ENCODE results near the gene LTA4H.
"Not testable (repeated sequence)": the region's sequence is repeated elsewhere in the genome, so short reads cannot be mapped to it uniquely, and the experiment has no call there.

The LTA4H gene

DNA sequence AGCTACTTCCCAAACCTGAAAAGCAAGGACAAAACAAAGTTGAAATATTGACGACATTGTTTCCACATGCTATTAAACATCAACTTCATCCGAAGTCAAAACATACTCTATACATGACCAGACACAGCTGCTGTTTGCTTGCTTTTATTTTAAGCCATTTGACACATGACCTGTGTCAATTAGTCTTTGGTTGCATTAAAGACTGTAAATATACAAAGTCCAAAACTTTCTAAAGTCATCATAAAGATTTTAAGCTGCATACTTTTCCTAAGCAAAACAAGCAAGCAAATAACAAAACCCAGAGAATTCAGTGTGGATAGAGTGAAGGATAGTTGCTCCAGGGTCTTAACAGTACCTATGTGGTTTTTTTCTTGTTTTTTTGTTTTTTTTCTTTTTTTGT lies 61.0 kb downstream of the LTA4H start:
- H2AFZ ChIP-seq (ENCODE audit: low read length, unreplicated experiment): no peak overlapping the region
- H3K79me2 ChIP-seq (ENCODE audit: control insufficient read depth, insufficient read depth, low read length, unreplicated experiment): no peaks in the 10 kb centered on the region
- H3K4me3 ChIP-seq (ENCODE audit: low read depth, low read length): no peak overlapping the region
- no peaks in the 10 kb centered on the region for H3K36me3 ChIP-seq (ENCODE audit: insufficient read depth, low read length)
- no peaks in the 10 kb centered on the region for H3K27me3 ChIP-seq (ENCODE audit: insufficient read depth, low read length)
- no peak overlapping the region for H3K27ac ChIP-seq (ENCODE audit: low read depth, low read length)
- no peaks in the 10 kb centered on the region for H3K4me1 ChIP-seq (ENCODE audit: control insufficient read depth, insufficient read depth, low read length, unreplicated experiment)

DNA sequence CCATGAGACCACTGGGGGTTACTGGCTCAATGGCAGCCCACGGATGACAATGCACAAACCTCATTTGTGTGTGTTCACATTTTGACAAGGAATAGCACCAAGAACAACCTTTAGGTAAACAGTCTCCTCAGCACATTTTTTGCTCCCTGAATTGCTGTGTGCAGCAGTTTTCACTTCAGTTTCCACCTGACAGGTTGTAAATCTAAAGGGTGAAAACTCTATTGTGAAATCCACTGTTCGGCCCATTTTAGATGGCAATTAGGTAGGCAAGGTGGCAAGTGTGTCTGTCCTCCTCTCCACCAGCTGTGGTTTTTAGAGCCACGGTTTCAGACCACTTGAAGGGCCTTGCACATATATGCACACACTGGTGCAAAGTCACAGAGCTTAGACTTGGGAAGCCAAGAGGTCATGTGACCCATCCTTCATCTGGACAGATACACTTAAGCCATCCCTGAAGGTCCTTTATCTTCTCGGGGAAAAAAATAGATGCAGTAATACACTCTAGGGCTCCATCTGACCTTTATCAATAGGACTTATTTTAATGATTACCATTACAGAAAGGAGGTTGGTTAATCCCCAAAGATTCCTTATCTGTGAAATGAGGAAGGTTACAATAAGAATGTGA lies 62.4 kb downstream of the LTA4H start:
- H3K79me2 ChIP-seq (ENCODE audit: control insufficient read depth, insufficient read depth, low read length, unreplicated experiment): no peaks in the 10 kb centered on the region
- no peaks in the 10 kb centered on the region for H3K36me3 ChIP-seq (ENCODE audit: insufficient read depth, low read length)
- H3K27ac ChIP-seq (ENCODE audit: low read depth, low read length): no peak overlapping the region
- no peaks in the 10 kb centered on the region for H3K27me3 ChIP-seq (ENCODE audit: insufficient read depth, low read length)
- H3K4me1 ChIP-seq (ENCODE audit: control insufficient read depth, insufficient read depth, low read length, unreplicated experiment): no peaks in the 10 kb centered on the region
- no peak overlapping the region for H3K4me3 ChIP-seq (ENCODE audit: low read depth, low read length)
- H2AFZ ChIP-seq (ENCODE audit: low read length, unreplicated experiment): no peak overlapping the region

DNA sequence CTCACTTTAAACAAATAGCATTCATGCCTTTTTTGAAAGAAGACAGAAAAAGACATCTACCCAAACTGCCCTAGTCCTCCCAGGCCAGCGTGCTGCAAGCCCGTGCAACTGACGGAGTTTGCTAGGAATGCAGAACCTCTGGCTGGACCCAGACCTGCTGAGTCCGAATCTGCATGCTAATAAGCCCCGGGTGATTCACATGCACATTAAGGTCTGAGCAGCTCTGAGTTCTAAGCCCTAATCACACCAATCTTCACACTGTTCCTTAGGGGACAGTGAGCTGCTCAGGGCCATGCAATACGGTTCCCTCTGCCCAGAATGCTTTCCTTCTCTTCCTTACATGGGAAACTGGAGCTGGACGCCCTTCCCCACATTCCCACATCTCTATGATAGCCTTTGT lies 64.5 kb downstream of the LTA4H start:
- no peaks in the 10 kb centered on the region for H3K4me1 ChIP-seq (ENCODE audit: control insufficient read depth, insufficient read depth, low read length, unreplicated experiment)

DNA sequence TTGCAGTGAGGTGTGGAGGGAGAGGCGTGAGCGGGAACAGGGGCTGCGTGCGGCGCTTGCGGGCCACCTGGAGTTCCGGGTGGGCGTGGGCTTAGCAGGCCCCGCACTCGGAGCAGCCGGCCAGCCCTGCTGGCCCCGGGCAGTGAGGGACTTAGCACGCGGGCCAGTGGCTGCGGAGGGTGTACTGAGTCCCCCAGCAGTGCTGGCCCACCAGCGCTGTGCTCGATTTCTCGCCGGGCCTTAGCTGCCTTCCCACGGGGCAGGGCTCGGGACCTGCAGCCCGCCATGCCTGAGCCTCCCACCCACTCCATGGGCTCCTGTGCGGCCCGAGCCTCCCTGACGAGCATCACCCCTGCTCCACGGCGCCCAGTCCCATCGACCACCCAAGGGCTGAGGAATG lies 66.3 kb downstream of the LTA4H start:
- not testable (repeated sequence) for H3K36me3 ChIP-seq (ENCODE audit: insufficient read depth, low read length); H3K27ac ChIP-seq (ENCODE audit: low read depth, low read length); H3K27me3 ChIP-seq (ENCODE audit: insufficient read depth, low read length); H3K4me1 ChIP-seq (ENCODE audit: control insufficient read depth, insufficient read depth, low read length, unreplicated experiment); H3K4me3 ChIP-seq (ENCODE audit: low read depth, low read length); H2AFZ ChIP-seq (ENCODE audit: low read length, unreplicated experiment); H3K79me2 ChIP-seq (ENCODE audit: control insufficient read depth, insufficient read depth, low read length, unreplicated experiment)

More for the DNA sequence above, 64.5 kb downstream of the LTA4H start:
- H3K27me3 ChIP-seq (ENCODE audit: insufficient read depth, low read length): no peaks in the 10 kb centered on the region
- no peaks in the 10 kb centered on the region for H3K36me3 ChIP-seq (ENCODE audit: insufficient read depth, low read length)
- H3K4me3 ChIP-seq (ENCODE audit: low read depth, low read length): no peak overlapping the region
- H3K27ac ChIP-seq (ENCODE audit: low read depth, low read length): no peak overlapping the region
- H3K79me2 ChIP-seq (ENCODE audit: control insufficient read depth, insufficient read depth, low read length, unreplicated experiment): no peaks in the 10 kb centered on the region
- H2AFZ ChIP-seq (ENCODE audit: low read length, unreplicated experiment): no peak overlapping the region

DNA sequence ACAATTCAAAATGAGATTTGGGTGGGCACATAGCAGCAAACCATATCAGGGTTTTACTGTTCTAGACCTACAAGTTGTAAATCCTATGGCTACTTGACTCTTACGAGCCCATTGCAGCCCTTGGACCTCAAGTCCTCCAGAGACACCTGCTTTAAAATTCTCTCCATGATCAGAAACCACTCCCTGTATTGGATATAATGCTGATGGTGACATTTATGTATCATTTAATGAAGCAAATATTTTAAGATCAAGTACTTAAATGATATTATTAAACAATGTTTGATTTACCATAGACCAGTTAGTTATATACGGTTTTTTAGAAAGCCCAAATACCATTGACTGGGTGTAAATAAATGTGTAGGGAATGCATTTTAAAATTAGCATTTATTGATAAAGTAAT lies 68.1 kb downstream of the LTA4H start:
- H3K27ac ChIP-seq (ENCODE audit: low read depth, low read length): no peak overlapping the region

DNA sequence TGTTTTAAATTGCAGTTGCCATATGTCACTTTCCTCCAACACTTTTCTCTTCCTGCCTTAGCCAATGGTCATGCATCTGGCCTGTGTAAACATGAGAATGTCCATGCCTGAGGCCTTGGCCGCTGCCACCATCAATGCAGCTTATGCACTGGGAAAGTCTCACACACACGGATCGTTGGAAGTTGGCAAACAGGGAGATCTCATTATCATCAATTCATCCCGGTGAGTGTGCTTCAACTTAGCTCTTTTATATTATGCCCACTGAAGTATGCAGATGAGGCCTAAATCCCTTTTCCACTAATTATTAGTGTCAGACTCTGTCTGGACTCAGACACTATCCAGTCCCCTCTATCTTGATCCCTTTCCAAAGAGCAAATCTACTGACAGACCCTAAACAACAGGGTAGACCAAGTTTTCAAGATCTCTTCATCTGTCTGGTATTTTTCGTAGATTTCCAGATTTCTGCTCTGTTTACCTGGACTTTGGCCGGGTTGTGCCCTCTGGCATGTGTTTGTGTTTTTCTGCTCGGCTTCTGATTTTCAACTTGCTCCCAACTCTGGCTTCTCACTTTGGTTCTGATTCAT lies 69.0 kb downstream of the LTA4H start:
- H2AFZ ChIP-seq (ENCODE audit: low read length, unreplicated experiment): no peak overlapping the region
- no peaks in the 10 kb centered on the region for H3K79me2 ChIP-seq (ENCODE audit: control insufficient read depth, insufficient read depth, low read length, unreplicated experiment)
- no peak overlapping the region for H3K27ac ChIP-seq (ENCODE audit: low read depth, low read length)
- no peaks in the 10 kb centered on the region for H3K36me3 ChIP-seq (ENCODE audit: insufficient read depth, low read length)
- H3K27me3 ChIP-seq (ENCODE audit: insufficient read depth, low read length): no peaks in the 10 kb centered on the region
- H3K4me3 ChIP-seq (ENCODE audit: low read depth, low read length): no peak overlapping the region
- no peaks in the 10 kb centered on the region for H3K4me1 ChIP-seq (ENCODE audit: control insufficient read depth, insufficient read depth, low read length, unreplicated experiment)

More for the DNA sequence above, 68.1 kb downstream of the LTA4H start:
- H3K4me3 ChIP-seq (ENCODE audit: low read depth, low read length): no peak overlapping the region
- no peak overlapping the region for H2AFZ ChIP-seq (ENCODE audit: low read length, unreplicated experiment)
- H3K79me2 ChIP-seq (ENCODE audit: control insufficient read depth, insufficient read depth, low read length, unreplicated experiment): no peaks in the 10 kb centered on the region
- no peaks in the 10 kb centered on the region for H3K27me3 ChIP-seq (ENCODE audit: insufficient read depth, low read length)
- H3K36me3 ChIP-seq (ENCODE audit: insufficient read depth, low read length): no peaks in the 10 kb centered on the region
- H3K4me1 ChIP-seq (ENCODE audit: control insufficient read depth, insufficient read depth, low read length, unreplicated experiment): no peaks in the 10 kb centered on the region

DNA sequence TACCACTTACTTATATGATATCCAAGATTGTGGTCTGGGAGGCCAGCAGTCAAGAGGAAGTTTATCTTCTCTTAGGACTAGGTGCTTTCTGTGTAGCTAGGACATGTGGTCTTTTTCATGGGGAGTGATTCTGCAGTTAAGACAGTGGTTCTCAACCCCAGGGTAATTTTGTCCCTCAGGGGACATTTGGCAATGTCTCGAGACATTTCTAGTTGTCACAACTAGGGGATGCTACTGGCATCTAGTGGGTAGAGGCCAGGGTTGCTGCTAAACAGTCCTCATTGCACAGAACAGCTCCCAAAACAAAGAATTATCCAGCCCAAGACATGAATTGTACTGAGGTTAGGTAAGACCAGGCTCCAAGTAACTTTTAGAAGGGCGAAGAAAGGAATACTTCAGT lies 72.3 kb downstream of the LTA4H start:
- Histone ChIP-seq H3K36me3 (ENCODE audit: insufficient read depth, low read length) (no peaks in the 10 kb centered on the region), H3K27me3 (ENCODE audit: insufficient read depth, low read length) (no peaks in the 10 kb centered on the region), H3K4me3 (ENCODE audit: low read depth, low read length) (no peak overlapping the region), H3K27ac (ENCODE audit: low read depth, low read length) (no peak overlapping the region), H3K4me1 (ENCODE audit: control insufficient read depth, insufficient read depth, low read length, unreplicated experiment) (no peaks in the 10 kb centered on the region), H2AFZ (ENCODE audit: low read length, unreplicated experiment) (no peak overlapping the region), H3K79me2 (ENCODE audit: control insufficient read depth, insufficient read depth, low read length, unreplicated experiment) (no peaks in the 10 kb centered on the region)

DNA sequence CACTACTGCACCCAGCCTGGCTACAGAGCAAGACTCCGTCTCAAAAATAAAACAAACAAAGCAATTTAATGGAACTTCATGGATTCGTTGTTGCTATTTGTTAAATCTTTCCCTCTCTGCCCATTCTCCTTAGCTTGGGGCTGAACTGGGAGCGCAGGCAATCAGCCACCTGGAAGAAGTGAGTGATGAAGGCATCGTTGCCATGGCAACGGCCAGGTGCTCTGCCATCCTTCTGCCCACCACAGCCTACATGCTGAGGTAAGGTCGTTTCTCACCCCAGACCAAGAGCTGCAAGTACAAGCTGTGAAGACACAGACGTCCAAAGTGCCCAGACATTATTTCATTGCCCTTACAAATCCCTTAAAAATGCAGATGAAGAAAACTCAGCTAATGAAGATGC lies 73.2 kb downstream of the LTA4H start:
- Histone ChIP-seq H3K4me3 (ENCODE audit: low read depth, low read length) (no peak overlapping the region), H3K27ac (ENCODE audit: low read depth, low read length) (no peak overlapping the region), H3K36me3 (ENCODE audit: insufficient read depth, low read length) (no peaks in the 10 kb centered on the region), H3K27me3 (ENCODE audit: insufficient read depth, low read length) (no peaks in the 10 kb centered on the region), H2AFZ (ENCODE audit: low read length, unreplicated experiment) (no peak overlapping the region), H3K79me2 (ENCODE audit: control insufficient read depth, insufficient read depth, low read length, unreplicated experiment) (no peaks in the 10 kb centered on the region), H3K4me1 (ENCODE audit: control insufficient read depth, insufficient read depth, low read length, unreplicated experiment) (no peaks in the 10 kb centered on the region)

DNA sequence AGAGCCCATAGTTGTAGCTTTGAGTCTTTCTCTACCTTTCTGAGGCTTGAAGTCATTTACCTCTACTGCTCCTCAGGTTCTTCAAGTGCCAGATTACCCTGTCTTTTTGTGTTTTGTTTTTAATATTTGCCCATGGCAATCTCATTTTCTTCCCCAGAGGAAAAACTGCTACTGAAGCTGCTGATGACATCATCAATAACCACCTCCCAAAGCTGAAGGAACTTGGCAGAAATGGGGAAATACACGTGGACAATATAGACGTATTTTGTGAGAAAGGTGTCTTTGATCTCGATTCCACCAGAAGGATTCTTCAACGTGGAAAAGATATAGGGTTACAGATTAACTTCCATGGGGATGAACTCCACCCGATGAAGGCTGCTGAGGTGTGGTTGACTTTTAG lies 75.1 kb downstream of the LTA4H start:
- H3K4me1 ChIP-seq (ENCODE audit: control insufficient read depth, insufficient read depth, low read length, unreplicated experiment): no peaks in the 10 kb centered on the region
- no peak overlapping the region for H2AFZ ChIP-seq (ENCODE audit: low read length, unreplicated experiment)
- no peaks in the 10 kb centered on the region for H3K36me3 ChIP-seq (ENCODE audit: insufficient read depth, low read length)
- no peak overlapping the region for H3K27ac ChIP-seq (ENCODE audit: low read depth, low read length)
- no peaks in the 10 kb centered on the region for H3K27me3 ChIP-seq (ENCODE audit: insufficient read depth, low read length)
- no peaks in the 10 kb centered on the region for H3K79me2 ChIP-seq (ENCODE audit: control insufficient read depth, insufficient read depth, low read length, unreplicated experiment)
- no peak overlapping the region for H3K4me3 ChIP-seq (ENCODE audit: low read depth, low read length)

DNA sequence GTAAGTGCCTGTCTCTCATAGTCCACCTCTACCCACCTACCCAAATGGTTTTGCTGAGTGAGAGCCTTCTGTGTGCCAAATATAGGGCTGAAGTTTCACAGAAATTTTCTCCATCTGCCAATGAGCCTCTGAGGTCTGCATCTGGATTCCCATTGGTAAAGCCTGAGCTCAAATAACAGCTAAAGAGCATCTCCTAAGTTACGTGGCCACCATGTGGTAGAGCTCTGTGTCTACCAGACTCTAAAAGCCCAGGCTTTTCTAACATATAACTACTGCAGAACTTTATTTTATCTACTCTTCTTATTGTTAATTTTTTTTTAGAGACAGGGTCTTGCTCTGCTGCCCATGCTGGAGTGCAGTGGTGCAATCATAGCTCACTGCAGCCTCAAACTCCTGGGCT lies 76.3 kb downstream of the LTA4H start:
- Histone ChIP-seq H3K4me1 (ENCODE audit: control insufficient read depth, insufficient read depth, low read length, unreplicated experiment) (no peaks in the 10 kb centered on the region), H3K4me3 (ENCODE audit: low read depth, low read length) (no peak overlapping the region), H3K27me3 (ENCODE audit: insufficient read depth, low read length) (no peaks in the 10 kb centered on the region), H3K36me3 (ENCODE audit: insufficient read depth, low read length) (no peaks in the 10 kb centered on the region), H3K27ac (ENCODE audit: low read depth, low read length) (no peak overlapping the region), H2AFZ (ENCODE audit: low read length, unreplicated experiment) (no peak overlapping the region), H3K79me2 (ENCODE audit: control insufficient read depth, insufficient read depth, low read length, unreplicated experiment) (no peaks in the 10 kb centered on the region)

DNA sequence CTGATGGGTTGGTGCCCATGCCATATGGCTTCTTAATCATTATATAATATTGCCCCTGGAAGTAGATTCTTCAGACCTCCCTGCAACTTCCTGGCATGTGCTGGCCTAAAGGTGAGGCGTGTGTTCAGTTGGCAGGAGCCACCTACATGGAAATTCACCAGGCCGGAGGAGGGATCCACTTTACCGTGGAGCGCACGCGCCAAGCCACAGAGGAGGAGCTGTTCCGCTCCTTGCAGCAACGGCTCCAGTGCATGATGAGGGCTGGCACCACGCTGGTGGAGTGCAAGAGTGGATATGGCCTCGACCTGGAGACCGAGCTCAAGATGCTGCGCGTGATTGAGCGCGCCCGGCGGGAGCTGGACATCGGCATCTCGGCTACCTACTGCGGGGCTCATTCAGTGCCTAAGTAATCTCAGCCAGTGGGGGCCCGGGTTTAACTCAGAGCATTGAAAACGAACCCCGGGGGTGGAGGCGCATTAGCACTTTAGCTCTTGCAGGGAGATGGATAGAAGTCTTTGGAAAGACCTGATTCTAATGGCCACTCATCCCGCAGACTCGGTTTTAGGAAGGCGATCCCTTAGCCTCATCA lies 78.7 kb downstream of the LTA4H start:
- H2AFZ ChIP-seq (ENCODE audit: low read length, unreplicated experiment): peak overlapping the region; percentile 7
- H3K36me3 ChIP-seq (ENCODE audit: insufficient read depth, low read length): no peaks in the 10 kb centered on the region
- no peak overlapping the region for H3K4me3 ChIP-seq (ENCODE audit: low read depth, low read length)
- no peak overlapping the region for H3K27ac ChIP-seq (ENCODE audit: low read depth, low read length)
- H3K79me2 ChIP-seq (ENCODE audit: control insufficient read depth, insufficient read depth, low read length, unreplicated experiment): no peaks in the 10 kb centered on the region
- peaks cover 12% of the 10 kb centered on the region for H3K27me3 ChIP-seq (ENCODE audit: insufficient read depth, low read length)
- no peaks in the 10 kb centered on the region for H3K4me1 ChIP-seq (ENCODE audit: control insufficient read depth, insufficient read depth, low read length, unreplicated experiment)
